ENCODE measurements around the gene TMBIM1.

DNA sequence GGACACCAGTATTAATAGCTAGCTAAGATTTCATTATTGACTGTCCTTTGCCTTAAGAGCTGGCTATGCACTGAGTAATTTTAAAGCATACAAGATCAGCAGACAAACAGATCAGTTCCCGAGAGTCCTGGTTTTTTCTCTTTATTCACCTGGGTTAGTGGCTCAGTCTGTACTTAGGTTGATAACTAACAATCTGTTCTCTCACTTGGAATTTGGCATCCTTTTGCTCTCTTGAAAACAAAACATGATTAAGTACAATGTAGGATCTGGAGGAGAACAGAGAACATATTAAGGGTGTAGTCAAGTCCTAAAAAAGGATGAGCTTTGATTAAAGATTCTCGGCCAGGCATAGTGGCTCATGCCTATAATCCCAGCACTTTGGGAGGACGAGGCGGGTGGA, 58.8 kb downstream of the TMBIM1 start:
- TF ChIP-seq, protein P1, sequence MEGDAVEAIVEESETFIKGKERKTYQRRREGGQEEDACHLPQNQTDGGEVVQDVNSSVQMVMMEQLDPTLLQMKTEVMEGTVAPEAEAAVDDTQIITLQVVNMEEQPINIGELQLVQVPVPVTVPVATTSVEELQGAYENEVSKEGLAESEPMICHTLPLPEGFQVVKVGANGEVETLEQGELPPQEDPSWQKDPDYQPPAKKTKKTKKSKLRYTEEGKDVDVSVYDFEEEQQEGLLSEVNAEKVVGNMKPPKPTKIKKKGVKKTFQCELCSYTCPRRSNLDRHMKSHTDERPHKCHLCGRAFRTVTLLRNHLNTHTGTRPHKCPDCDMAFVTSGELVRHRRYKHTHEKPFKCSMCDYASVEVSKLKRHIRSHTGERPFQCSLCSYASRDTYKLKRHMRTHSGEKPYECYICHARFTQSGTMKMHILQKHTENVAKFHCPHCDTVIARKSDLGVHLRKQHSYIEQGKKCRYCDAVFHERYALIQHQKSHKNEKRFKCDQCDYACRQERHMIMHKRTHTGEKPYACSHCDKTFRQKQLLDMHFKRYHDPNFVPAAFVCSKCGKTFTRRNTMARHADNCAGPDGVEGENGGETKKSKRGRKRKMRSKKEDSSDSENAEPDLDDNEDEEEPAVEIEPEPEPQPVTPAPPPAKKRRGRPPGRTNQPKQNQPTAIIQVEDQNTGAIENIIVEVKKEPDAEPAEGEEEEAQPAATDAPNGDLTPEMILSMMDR (IDR thresholded peaks at IDR 0.05; ENCODE audit: low read depth, low read length, poor library complexity, severe bottlenecking) = no peak
- TF ChIP-seq EZH2phosphoT487 (IDR thresholded peaks at IDR 0.05; ENCODE audit: borderline replicate concordance, low read length) = no peak
